NCI-H460 (cell line): Measurements from ENCODE around the gene NFIB. TPM values are rescaled to one million over a fixed set of nuclear protein-coding genes. Genes with fewer than 3 reads are reported as not detected.

Experiments used
- DNase-seq: peaks from one replicate; pipeline ENCODE4 v3.0.0-alpha.2; 2016; ENCODE audit warnings: low read depth; ENCODE audit errors: extremely low read depth
- total RNA-seq: library from RNA; depleted of rRNA; stranded (reverse); fragments of >200 nt; shearing (Covaris generic); gene quantifications from 2 replicates; pipeline ENCODE4 v1.2.3, GENCODE V29; 2014

NFIB gene
- total RNA-seq, 1 experiment from 2014 or later: 20.8 TPM

GRCh38 chr9:14159440-14160216 is 154.3 kb downstream of the NFIB start:
- no peak for DNase-seq

- DNase-seq: no peak
These were observed 155.0 kb downstream of the NFIB start for GRCh38 chr9:14158916-14159315.

- no peak for DNase-seq
These were observed 155.7 kb downstream of the NFIB start for GRCh38 chr9:14158136-14158813.

- no peak for DNase-seq
These were observed 156.8 kb downstream of the NFIB start for GRCh38 chr9:14157191-14157590.

- no peak for DNase-seq
These were observed 157.9 kb downstream of the NFIB start for GRCh38 chr9:14156046-14156445.

- no peak for DNase-seq
These were observed 158.7 kb downstream of the NFIB start for GRCh38 chr9:14155237-14155636.

- no peak for DNase-seq
These were observed 160.6 kb downstream of the NFIB start for GRCh38 chr9:14153310-14153720.

GRCh38 chr9:14151451-14151850 is 162.5 kb downstream of the NFIB start:
- DNase-seq: no peak

GRCh38 chr9:14148501-14149103 is 165.3 kb downstream of the NFIB start:
- no peak for DNase-seq

- DNase-seq: no peak
These were observed 166.2 kb downstream of the NFIB start for GRCh38 chr9:14147738-14148137.

GRCh38 chr9:14146201-14146874 is 167.6 kb downstream of the NFIB start:
- no peak for DNase-seq

GRCh38 chr9:14144215-14144614 is 169.7 kb downstream of the NFIB start:
- no peak for DNase-seq

- DNase-seq: no peak
These were observed 172.2 kb downstream of the NFIB start for GRCh38 chr9:14141699-14142098.

GRCh38 chr9:14140096-14140697 is 173.7 kb downstream of the NFIB start:
- no peak for DNase-seq

- no peak for DNase-seq
These were observed 174.7 kb downstream of the NFIB start for GRCh38 chr9:14139287-14139686.

GRCh38 chr9:14136646-14137370 is 177.1 kb downstream of the NFIB start:
- DNase-seq: no peak

GRCh38 chr9:14136047-14136635 is 177.8 kb downstream of the NFIB start:
- DNase-seq: no peak

GRCh38 chr9:14135421-14135820 is 178.5 kb downstream of the NFIB start:
- no peak for DNase-seq

GRCh38 chr9:14133394-14133793 is 180.5 kb downstream of the NFIB start:
- no peak for DNase-seq

- DNase-seq: no peak
These were observed 181.2 kb downstream of the NFIB start for GRCh38 chr9:14132775-14133174.
